GM18508 (cell line): Measurements from ENCODE around the gene LRRC37A.
"Not testable (repeated sequence)": the region's sequence is repeated elsewhere in the genome, so short reads cannot be mapped to it uniquely, and the experiment has no call there.

Source experiments
- ATAC-seq: cut with Tn5 transposase; IDR thresholded peaks from one replicate; pipeline ENCODE4 v1.9.1; 2021; ENCODE audit warnings: moderate number of reproducible peaks; ENCODE audit not compliant: insufficient read depth, unreplicated experiment

LRRC37A gene

GRCh38 chr17:46286764-46287221, 8.1 kb upstream of the LRRC37A start:
- ATAC-seq: not testable (repeated sequence)

GRCh38 chr17:46287587-46287986, 7.3 kb upstream of the LRRC37A start:
- not testable (repeated sequence) for ATAC-seq

DNA sequence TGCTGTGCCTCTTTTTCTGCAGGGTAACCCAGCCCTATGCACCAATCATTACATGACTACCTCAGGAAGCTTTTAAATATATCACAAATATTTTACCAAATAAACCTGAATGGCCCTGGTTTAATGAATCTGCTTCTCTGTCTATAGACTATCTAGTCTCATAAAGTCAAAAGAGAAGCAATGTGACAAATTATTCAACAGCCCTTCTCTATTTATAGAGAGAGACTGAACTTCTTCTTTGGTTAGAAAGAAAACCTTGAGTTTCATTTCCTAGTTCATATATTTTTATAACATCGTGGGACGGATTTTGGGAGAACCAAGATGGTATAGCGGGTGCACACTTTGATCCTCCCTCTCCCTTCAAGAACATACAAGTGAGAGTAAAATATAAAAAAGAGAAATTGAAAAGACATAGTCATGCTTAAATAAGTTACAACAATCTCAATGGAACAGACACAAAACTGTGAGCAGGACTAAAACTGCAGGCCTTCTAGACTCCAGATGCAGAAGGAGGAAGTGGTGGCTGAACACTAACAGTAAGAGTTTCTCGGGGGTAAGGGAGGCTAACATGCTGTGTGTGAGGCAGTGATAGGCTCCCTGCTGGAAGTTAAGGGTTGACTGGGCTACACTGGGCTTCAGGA, 3.9 kb upstream of the LRRC37A start:
- peak; percentile 79 for ATAC-seq

- not testable (repeated sequence) for ATAC-seq
Measured at GRCh38 chr17:46291618-46292017, 3.3 kb upstream of the LRRC37A start.

- ATAC-seq: not testable (repeated sequence)
Measured at GRCh38 chr17:46341220-46341619, 46.3 kb downstream of the LRRC37A start.

DNA sequence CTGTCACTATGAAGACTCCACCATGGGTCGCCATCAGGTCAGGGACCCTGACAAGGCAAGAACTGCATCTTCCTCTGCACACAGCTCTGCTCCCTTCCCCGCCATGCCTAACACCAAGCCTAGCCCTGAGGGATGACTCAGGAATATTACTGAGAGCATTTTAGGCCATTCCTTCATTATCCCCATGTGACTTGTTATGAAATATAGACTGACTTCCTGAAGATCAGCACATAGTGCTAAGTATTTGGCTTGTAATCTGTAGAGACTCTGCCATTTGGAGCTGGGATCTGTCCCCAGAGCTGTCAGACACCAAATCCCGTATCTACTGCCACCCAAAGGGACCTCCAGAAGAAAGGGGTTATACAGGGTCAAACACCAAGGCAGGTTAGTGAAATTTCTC, 47.2 kb downstream of the LRRC37A start:
- ATAC-seq: not testable (repeated sequence)

DNA sequence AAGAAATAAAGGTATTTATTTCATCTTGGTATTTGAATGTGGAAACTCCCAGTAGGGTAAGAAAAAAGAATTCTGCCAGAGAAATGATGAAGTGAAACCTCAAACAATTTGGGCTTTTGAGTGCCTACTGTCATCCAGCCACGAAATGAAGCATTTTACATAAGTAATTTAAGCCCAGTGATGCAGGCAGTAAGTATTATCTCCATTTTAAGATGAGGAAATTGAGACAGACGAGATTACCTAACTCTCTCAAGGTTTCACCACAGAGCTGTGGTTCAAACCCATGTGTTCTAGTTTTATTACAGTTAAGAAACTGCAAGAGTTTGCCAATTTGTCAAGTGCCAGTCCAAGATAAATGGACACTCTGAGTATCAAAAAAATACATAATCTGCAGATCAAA, 53.4 kb downstream of the LRRC37A start:
- ATAC-seq: not testable (repeated sequence)

DNA sequence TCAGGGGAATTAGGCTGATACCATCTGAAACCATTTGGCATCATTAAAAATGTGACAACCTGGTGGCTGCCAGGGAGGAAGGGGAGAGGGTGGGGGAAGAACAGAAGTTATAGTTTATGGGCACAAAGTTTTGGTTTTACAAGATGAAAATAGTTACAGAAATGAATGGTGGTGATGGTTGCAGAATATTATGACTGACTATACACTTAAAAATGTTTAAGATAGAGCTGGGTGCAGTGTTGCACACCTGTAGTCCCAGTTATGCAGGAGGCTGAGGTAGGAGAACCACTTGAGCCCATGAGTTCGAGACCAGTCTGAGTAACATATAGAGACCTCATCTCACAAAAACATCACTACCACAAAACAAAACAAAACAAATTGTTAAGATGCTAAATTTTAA, 54.1 kb downstream of the LRRC37A start:
- ATAC-seq: not testable (repeated sequence)

DNA sequence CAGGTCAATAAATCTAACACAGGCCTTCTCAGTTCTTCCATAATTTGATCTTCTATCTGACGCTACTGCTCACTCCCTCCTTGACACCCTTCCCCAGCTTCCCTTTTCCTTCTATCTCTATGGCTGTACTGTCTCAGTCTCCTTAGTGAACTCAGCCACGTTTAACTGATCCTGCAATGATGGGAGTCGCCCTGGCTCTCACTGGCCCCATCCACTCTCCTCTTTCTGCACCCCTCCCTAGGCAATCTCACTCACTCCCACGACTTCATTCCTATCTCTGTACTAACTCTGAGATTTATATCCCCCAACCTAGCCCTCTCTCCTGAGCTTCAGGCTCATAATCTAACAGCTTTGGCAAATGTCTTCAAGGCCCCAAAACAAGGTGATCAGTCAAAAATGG, 58.9 kb downstream of the LRRC37A start:
- ATAC-seq: not testable (repeated sequence)

DNA sequence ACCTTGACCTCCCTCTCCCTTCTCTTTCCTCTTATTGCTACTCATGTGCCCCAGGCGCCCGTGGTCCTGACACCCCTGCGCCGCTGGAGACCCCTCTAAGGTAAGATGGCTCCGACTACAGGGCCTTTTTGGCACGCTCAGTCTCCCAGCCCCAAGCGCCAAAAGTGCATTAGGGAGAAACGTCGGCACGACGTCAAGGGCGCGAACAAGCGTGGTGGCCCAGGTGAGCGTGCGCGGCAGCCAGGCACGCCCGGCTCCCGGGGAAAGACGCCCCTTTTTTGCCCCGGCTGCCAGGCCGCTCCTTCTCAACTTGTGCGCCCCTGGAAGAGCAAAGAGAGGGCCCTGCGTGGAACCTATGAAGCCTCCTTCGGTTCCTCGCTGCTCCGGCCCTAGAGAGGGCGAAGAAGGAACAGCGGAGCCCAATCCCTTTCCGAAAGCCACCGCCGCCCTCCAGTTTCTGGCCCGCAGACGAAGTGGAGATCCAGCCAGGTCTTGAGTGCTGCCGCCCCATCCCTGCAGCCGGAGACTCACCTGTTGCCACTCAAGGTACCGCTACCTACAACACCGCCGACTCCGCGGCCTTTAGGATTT, 66.3 kb downstream of the LRRC37A start:
- ATAC-seq: peak; percentile 18

- peak; percentile 85 for ATAC-seq
Measured at GRCh38 chr17:46361755-46362154, 66.8 kb downstream of the LRRC37A start, which contains the start of gene ARL17B. TSS of gene ARL17B (minus strand) at chr17:46361766. CDS start at chr17:46358397, 3,369 bp downstream.

DNA sequence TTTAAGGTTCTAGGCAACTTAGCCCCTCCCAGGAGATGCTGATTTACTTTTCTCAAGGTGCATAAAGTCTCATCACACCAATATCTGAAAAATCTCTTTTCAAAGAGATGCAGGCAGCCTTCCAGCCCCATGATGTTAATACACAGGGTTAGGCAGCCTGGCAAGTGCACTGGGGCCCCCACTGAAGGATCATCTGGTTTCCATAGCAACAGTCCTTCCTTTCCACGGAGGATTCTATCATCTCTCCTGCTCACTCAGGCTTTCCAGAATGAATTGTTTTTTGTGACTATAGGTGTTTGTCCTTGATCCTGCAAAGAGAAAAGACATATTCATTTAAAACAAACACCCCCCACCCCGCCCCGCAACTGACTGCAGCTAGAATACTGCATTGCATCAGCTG, 72.6 kb downstream of the LRRC37A start:
- ATAC-seq: not testable (repeated sequence)

- ATAC-seq: not testable (repeated sequence)
Measured at GRCh38 chr17:46372236-46373229, 77.6 kb downstream of the LRRC37A start.

- not testable (repeated sequence) for ATAC-seq
Measured at GRCh38 chr17:46373418-46373817, 78.5 kb downstream of the LRRC37A start.

DNA sequence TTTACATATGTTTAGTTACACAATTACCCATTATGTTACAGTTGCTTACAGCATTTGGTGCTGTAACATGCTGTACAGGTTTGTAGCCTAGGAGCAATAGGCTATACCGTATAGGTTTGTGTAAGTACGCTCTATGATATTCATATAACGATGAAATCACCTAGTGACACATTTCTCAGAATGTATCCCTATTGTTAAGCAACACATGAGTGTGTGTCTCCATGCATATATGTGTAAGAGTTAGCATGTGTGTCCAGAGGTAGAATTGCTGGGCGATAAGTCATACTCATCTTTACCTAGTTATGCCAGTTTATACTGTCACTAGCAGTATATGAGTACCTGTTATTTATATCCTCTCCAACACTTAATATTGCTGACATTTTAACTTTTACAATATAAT, 88.2 kb downstream of the LRRC37A start:
- not testable (repeated sequence) for ATAC-seq

DNA sequence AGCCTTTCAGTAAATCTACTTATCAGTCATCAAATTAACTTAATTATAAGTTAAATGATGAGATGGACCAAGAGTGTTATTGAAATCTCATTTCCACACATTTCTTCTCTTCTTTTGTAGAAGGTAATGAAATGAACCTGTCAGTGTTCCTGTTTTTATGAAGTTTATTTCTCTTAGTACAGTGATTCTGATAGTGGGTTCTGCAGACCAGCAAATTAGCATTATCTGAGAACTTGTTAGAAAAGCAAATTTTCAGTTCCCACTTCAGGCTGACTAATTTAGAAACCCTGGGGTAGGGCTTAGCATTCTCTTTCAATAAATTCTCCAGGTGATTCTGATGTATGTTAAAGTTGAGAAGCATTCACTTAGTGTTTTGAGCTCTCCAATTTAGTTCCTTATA, 90.6 kb downstream of the LRRC37A start:
- ATAC-seq: not testable (repeated sequence)
